MCF 10A (cell line): ENCODE data around the gene ZCCHC24. TPM values are rescaled to one million over a fixed set of nuclear protein-coding genes. Genes with fewer than 3 reads are reported as not detected.
A peak's percentile ranks its signal among the peaks of the same experiment; 100 is the strongest.

Source experiments
- BruUV-seq: library from RNA; stranded (reverse); fragments of 400-500 nt; replicated peaks from 2 replicates; lab custom pipeline; 2021; lab: Mats Ljungman, UMichigan
- CTCF ChIA-PET: fragments of 300-600 bp; sonication (Branson Sonifier 250); formaldehyde crosslinking; extraction: SDS; loops from one replicate; lab custom pipeline; 2021; ENCODE audit warnings: antibody characterized with exemption, inconsistent platforms; lab: Yijun Ruan, JAX
- POLR2A ChIA-PET: fragments of 300-600, 350-650 bp; sonication (Branson Sonifier 250); formaldehyde crosslinking; extraction: SDS; loops from one replicate; lab custom pipeline; 2020; ENCODE audit warnings: antibody characterized with exemption, inconsistent platforms; lab: Yijun Ruan, JAX
- DNase-seq: peaks from one replicate; pipeline ENCODE4 v3.0.0-alpha.2; 2018; ENCODE audit not compliant: unreplicated experiment
- H3K27ac Mint-ChIP-seq: one replicate; pipeline ENCODE4 v1.8.0; 2022; ENCODE audit warnings: mild to moderate bottlenecking, low read depth, mixed read lengths; ENCODE audit not compliant: unreplicated experiment
- H3K27me3 Mint-ChIP-seq: one replicate; pipeline ENCODE4 v1.8.0; 2022; ENCODE audit warnings: mixed read lengths; ENCODE audit not compliant: insufficient read depth, unreplicated experiment
- H3K36me3 Mint-ChIP-seq: one replicate; pipeline ENCODE4 v1.8.0; 2022; ENCODE audit warnings: mild to moderate bottlenecking, moderate library complexity, mixed read lengths; ENCODE audit not compliant: insufficient read depth, unreplicated experiment
- H3K4me1 Mint-ChIP-seq: one replicate; pipeline ENCODE4 v1.8.0; 2022; ENCODE audit warnings: mixed read lengths; ENCODE audit not compliant: insufficient read depth, unreplicated experiment
- H3K4me3 Mint-ChIP-seq: one replicate; pipeline ENCODE4 v1.8.0; 2022; ENCODE audit warnings: mild to moderate bottlenecking, moderate library complexity, mixed read lengths; ENCODE audit not compliant: unreplicated experiment
- H3K9me3 Mint-ChIP-seq: one replicate; pipeline ENCODE4 v1.8.0; 2022; ENCODE audit warnings: mixed read lengths; ENCODE audit not compliant: unreplicated experiment
- intact Hi-C: fragments of 100-400 bp; cut with micrococcal nuclease; formaldehyde crosslinking; loops from 2 replicates; pipeline ENCODE4 v1.14.1; 2022
- total RNA-seq: library from RNA; stranded (reverse); gene quantifications from 2 replicates; pipeline ENCODE4 v1.2.3, GENCODE V29; 2022
- TF ChIP-seq, protein P1 (sequence below): fragments of 200-600 bp; IDR thresholded peaks from one replicate; pipeline ENCODE4 v1.8.0; 2022; ENCODE audit warnings: antibody characterized with exemption, mild to moderate bottlenecking; ENCODE audit not compliant: unreplicated experiment

The ZCCHC24 gene
- total RNA-seq, 1 experiment from 2014 or later = 2.8 TPM

DNA sequence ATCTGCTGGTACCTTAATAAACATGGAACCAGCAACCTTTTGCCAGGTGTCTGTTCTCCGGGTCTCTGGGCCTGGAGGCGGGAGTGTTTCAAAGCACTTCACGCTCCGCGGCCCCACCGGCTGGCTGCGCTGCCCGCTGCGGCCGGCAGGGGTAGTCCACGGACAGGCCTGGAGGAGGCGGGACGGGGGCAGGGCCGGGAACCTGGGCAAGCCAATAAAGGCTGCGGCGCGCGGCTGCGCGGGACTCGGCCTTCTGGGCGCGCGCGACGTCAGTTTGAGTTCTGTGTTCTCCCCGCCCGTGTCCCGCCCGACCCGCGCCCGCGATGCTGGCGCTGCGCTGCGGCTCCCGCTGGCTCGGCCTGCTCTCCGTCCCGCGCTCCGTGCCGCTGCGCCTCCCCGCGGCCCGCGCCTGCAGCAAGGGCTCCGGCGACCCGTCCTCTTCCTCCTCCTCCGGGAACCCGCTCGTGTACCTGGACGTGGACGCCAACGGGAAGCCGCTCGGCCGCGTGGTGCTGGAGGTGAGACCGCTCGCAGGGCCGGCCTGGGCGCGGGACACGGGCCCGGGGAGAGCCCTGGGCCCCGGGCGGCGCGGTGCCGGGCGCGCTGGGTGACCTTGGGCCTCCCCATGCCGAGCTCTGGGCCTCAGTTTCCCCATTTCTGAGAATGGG lies 98.1 kb downstream of the ZCCHC24 start, which contains the start of gene PPIF:
Gene PPIF (plus strand): TSS at position 244 of the 668 bp plus-strand sequence. CDS start 80 bp downstream, at position 324.
- ChIA-PET POLR2A (interaction anchor here (0.8 to 2.1 kb wide), 8 partner anchors 11 to 107 kb away, joined by 3 to 20 read pairs (median 4); no protein-coding TSS in a partner anchor), CTCF (interaction anchor here (0.7 to 3.3 kb wide), 7 partner anchors 9 to 328 kb away, joined by 3 to 34 read pairs (median 3); no protein-coding TSS in a partner anchor)
- Mint-ChIP-seq H3K9me3 (no peaks in the 10 kb centered on the region), H3K4me3 (peak within 1 kb of the TSS; percentile 81), H3K27ac (peak within 1 kb of the TSS; percentile 95), H3K36me3 (peaks cover 36% of the 10 kb centered on the region), H3K4me1 (peaks cover 5% of the 10 kb centered on the region), H3K27me3 (no peaks in the 10 kb centered on the region)
- peak; percentile 92 for DNase-seq
- TF ChIP-seq, protein P1, sequence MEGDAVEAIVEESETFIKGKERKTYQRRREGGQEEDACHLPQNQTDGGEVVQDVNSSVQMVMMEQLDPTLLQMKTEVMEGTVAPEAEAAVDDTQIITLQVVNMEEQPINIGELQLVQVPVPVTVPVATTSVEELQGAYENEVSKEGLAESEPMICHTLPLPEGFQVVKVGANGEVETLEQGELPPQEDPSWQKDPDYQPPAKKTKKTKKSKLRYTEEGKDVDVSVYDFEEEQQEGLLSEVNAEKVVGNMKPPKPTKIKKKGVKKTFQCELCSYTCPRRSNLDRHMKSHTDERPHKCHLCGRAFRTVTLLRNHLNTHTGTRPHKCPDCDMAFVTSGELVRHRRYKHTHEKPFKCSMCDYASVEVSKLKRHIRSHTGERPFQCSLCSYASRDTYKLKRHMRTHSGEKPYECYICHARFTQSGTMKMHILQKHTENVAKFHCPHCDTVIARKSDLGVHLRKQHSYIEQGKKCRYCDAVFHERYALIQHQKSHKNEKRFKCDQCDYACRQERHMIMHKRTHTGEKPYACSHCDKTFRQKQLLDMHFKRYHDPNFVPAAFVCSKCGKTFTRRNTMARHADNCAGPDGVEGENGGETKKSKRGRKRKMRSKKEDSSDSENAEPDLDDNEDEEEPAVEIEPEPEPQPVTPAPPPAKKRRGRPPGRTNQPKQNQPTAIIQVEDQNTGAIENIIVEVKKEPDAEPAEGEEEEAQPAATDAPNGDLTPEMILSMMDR = peak; percentile 87
- BruUV-seq = TSS peak; percentile 56
- intact Hi-C loops = loop anchor here (1.0 kb wide), 1 partner anchor 54 kb away; no protein-coding TSS in a partner anchor

DNA sequence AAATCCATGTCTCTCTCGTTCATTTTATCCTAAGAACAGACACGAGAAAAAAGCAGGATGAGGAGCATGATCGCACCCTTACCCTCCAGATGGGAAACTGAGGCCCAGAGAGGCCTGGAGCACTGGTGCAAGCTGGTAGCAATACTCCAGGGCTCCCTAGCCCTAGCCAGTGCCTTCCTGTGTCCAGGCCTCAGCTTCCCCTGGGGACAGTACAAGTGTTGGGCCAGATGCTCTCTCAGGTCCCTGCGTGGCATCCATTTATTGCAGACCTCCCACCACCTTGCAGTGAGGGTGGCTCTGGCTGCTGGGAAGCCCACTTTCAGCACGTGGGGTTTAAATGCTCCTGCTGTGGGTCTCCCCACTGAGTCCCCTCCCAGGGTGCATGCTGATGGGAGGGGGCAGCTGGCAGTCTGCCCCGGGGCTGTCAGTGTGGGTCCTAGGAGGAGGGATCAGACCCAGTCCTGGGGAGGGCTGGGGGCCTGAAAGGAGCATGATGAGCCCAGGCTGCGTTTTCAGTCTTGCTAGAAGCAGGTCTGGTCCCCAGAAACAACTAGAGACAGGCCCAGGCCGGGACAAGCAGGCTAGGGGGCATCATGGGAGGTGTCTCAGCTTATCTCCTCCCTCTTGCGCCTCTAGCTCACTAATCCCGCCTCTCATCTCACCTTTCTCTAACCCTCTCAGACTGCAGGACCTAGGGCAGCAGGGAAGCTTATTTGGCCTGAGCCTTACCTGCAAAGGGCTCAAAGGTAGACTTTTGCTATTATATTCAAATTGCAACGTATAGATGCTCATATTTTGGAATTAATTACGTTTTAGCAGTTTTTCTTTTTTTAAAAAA lies 98.8 kb downstream of the ZCCHC24 start:
- Mint-ChIP-seq H3K4me1 (peaks cover 5% of the 10 kb centered on the region), H3K9me3 (no peaks in the 10 kb centered on the region), H3K27ac (no peak overlapping the region), H3K4me3 (peak overlapping the region; percentile 81), H3K27me3 (no peaks in the 10 kb centered on the region), H3K36me3 (peaks cover 29% of the 10 kb centered on the region)
- intact Hi-C loops = loop anchor here (1.0 kb wide), 1 partner anchor 53 kb away; no protein-coding TSS in a partner anchor
- no peak for DNase-seq
- TSS peak; percentile 45 for BruUV-seq
- CTCF ChIA-PET = interaction anchor here (0.9 to 3.3 kb wide), 5 partner anchors 10 to 327 kb away, joined by 3 to 34 read pairs (median 3); no protein-coding TSS in a partner anchor
- TF ChIP-seq, protein P1 = no peak
- POLR2A ChIA-PET = interaction anchor here (1.3 to 1.6 kb wide), 3 partner anchors 24 to 108 kb away, joined by 3 to 5 read pairs (median 4); no protein-coding TSS in a partner anchor

DNA sequence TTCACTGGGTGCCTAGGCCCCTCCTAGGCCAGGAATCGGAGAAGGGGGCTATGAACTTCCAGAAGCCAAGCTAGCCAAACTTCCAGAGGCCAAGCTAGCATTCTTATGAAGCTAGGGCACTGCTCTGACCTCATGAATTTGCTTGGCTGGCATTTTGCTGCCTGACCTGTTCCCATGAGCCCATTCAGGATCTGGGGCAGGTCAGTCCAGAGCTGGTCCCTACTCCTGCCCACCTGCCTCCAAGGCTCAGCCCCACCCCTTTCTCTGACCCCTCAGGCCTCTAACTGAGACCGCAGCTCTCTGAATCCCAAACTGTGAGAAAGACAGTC lies 99.4 kb downstream of the ZCCHC24 start:
- H3K36me3 Mint-ChIP-seq = peaks cover 23% of the 10 kb centered on the region
- H3K27ac Mint-ChIP-seq = no peak overlapping the region
- ChIA-PET CTCF (interaction anchor here (0.5 to 3.3 kb wide), 8 partner anchors 10 to 757 kb away, joined by 3 to 34 read pairs (median 3); no protein-coding TSS in a partner anchor), POLR2A (interaction anchor here (0.6 to 1.4 kb wide), 3 partner anchors 11 to 25 kb away, joined by 3 to 5 read pairs (median 4); no protein-coding TSS in a partner anchor)
- H3K4me3 Mint-ChIP-seq = no peak overlapping the region
- TF ChIP-seq, protein P1 = no peak
- no peaks in the 10 kb centered on the region for H3K9me3 Mint-ChIP-seq
- H3K4me1 Mint-ChIP-seq = peaks cover 5% of the 10 kb centered on the region
- BruUV-seq = no TSS peak
- intact Hi-C loops = no loop called here
- no peaks in the 10 kb centered on the region for H3K27me3 Mint-ChIP-seq
- DNase-seq = no peak
